GM21381 (cell line): ENCODE measurements around the gene MACROD2.
"Not testable (repeated sequence)": the region's sequence is repeated elsewhere in the genome, so short reads cannot be mapped to it uniquely, and the experiment has no call there.

ENCODE experiments used
- ATAC-seq: cut with Tn5 transposase; IDR thresholded peaks from one replicate; pipeline ENCODE4 v1.9.1; 2021; ENCODE audit warnings: mild to moderate bottlenecking, moderate library complexity; ENCODE audit not compliant: unreplicated experiment

The MACROD2 gene

GRCh38 chr20:15799871-15800270 lies 1804.6 kb downstream of the MACROD2 start:
- no peak for ATAC-seq

GRCh38 chr20:15802020-15802419 lies 1806.7 kb downstream of the MACROD2 start:
- ATAC-seq, result no peak

GRCh38 chr20:15805154-15805553 lies 1809.8 kb downstream of the MACROD2 start:
- ATAC-seq, result no peak

GRCh38 chr20:15806105-15806504 lies 1810.8 kb downstream of the MACROD2 start:
- ATAC-seq, result no peak

- no peak for ATAC-seq
These were observed 1812.0 kb downstream of the MACROD2 start for GRCh38 chr20:15807271-15807670.

- ATAC-seq, result not testable (repeated sequence)
These were observed 1812.5 kb downstream of the MACROD2 start for GRCh38 chr20:15807771-15808170.

- no peak for ATAC-seq
These were observed 1816.6 kb downstream of the MACROD2 start for GRCh38 chr20:15811951-15812350.

- ATAC-seq, result no peak
These were observed 1817.4 kb downstream of the MACROD2 start for GRCh38 chr20:15812696-15813095.

GRCh38 chr20:15814360-15814759 lies 1819.0 kb downstream of the MACROD2 start:
- ATAC-seq, result no peak

- no peak for ATAC-seq
These were observed 1819.6 kb downstream of the MACROD2 start for GRCh38 chr20:15814911-15815310.

- no peak for ATAC-seq
These were observed 1822.0 kb downstream of the MACROD2 start for GRCh38 chr20:15817351-15817750.

GRCh38 chr20:15818651-15819071 lies 1823.3 kb downstream of the MACROD2 start:
- ATAC-seq, result no peak

GRCh38 chr20:15823718-15824117 lies 1828.4 kb downstream of the MACROD2 start:
- no peak for ATAC-seq

GRCh38 chr20:15827628-15828027 lies 1832.3 kb downstream of the MACROD2 start:
- ATAC-seq, result no peak

- ATAC-seq, result no peak
These were observed 1835.9 kb downstream of the MACROD2 start for GRCh38 chr20:15831201-15831600.

- ATAC-seq, result no peak
These were observed 1837.2 kb downstream of the MACROD2 start for GRCh38 chr20:15832512-15832911.

GRCh38 chr20:15834857-15835256 lies 1839.5 kb downstream of the MACROD2 start:
- ATAC-seq, result no peak

GRCh38 chr20:15835811-15836210 lies 1840.5 kb downstream of the MACROD2 start:
- ATAC-seq, result no peak

GRCh38 chr20:15836634-15837033 lies 1841.3 kb downstream of the MACROD2 start:
- ATAC-seq, result no peak

- ATAC-seq, result no peak
These were observed 1842.2 kb downstream of the MACROD2 start for GRCh38 chr20:15837563-15837962.

- no peak for ATAC-seq
These were observed 1843.2 kb downstream of the MACROD2 start for GRCh38 chr20:15838466-15838865.

- no peak for ATAC-seq
These were observed 1845.5 kb downstream of the MACROD2 start for GRCh38 chr20:15840636-15841301.

- ATAC-seq, result no peak
These were observed 1847.6 kb downstream of the MACROD2 start for GRCh38 chr20:15842872-15843271.
